SK-N-DZ (cell line): ENCODE data around the gene NBPF6. TPM values are rescaled to one million over a fixed set of nuclear protein-coding genes. Genes with fewer than 3 reads are reported as not detected.
"Not testable (repeated sequence)": the region's sequence is repeated elsewhere in the genome, so short reads cannot be mapped to it uniquely, and the experiment has no call there.

Experiments
- DNase-seq: peaks from one replicate; pipeline ENCODE4 v3.0.0-alpha.2; 2015; ENCODE audit warnings: low spot score
- polyA plus RNA-seq, 2 experiments: library from polyadenylated mRNA; depleted of rRNA; stranded (reverse); fragments of >200 nt; gene quantifications; 2 replicates each; pipeline ENCODE4 v1.2.3, GENCODE V29; 2014

The NBPF6 gene
- polyA plus RNA-seq (2014; cell fraction: cytosol; rRNA removed): not detected in 2 replicates
- not detected in 2 replicates for polyA plus RNA-seq (2014; cell fraction: nucleus; rRNA removed)

- not testable (repeated sequence) for DNase-seq
These were observed at the start of gene NBPF6 for GRCh38 chr1:108450043-108450442. Gene NBPF6 (plus strand): TSS chr1:108450343. CDS start chr1:108450602, 259 bp downstream.

GRCh38 chr1:108411098-108411833, 38.9 kb upstream of the NBPF6 start:
- not testable (repeated sequence) for DNase-seq

- DNase-seq: not testable (repeated sequence)
These were observed 30.0 kb upstream of the NBPF6 start for GRCh38 chr1:108420129-108420528.

GRCh38 chr1:108421061-108421916, 28.9 kb upstream of the NBPF6 start:
- not testable (repeated sequence) for DNase-seq

GRCh38 chr1:108426877-108427276, 23.3 kb upstream of the NBPF6 start:
- DNase-seq: not testable (repeated sequence)

GRCh38 chr1:108432002-108432401, 18.1 kb upstream of the NBPF6 start:
- not testable (repeated sequence) for DNase-seq

- DNase-seq: not testable (repeated sequence)
These were observed 16.7 kb upstream of the NBPF6 start for GRCh38 chr1:108433404-108433803.

- not testable (repeated sequence) for DNase-seq
These were observed 11.6 kb upstream of the NBPF6 start for GRCh38 chr1:108438536-108438935.

- DNase-seq: not testable (repeated sequence)
These were observed 4.4 kb downstream of the NBPF6 start for GRCh38 chr1:108454521-108454920.

- not testable (repeated sequence) for DNase-seq
These were observed 8.5 kb downstream of the NBPF6 start for GRCh38 chr1:108458661-108459060.

GRCh38 chr1:108461758-108462157, 11.6 kb downstream of the NBPF6 start:
- not testable (repeated sequence) for DNase-seq

GRCh38 chr1:108463962-108464361, 13.8 kb downstream of the NBPF6 start:
- DNase-seq: not testable (repeated sequence)

GRCh38 chr1:108466166-108466565, 16.0 kb downstream of the NBPF6 start:
- not testable (repeated sequence) for DNase-seq

GRCh38 chr1:108467155-108467554, 17.0 kb downstream of the NBPF6 start:
- not testable (repeated sequence) for DNase-seq

- not testable (repeated sequence) for DNase-seq
These were observed 20.6 kb downstream of the NBPF6 start for GRCh38 chr1:108470750-108471149.

GRCh38 chr1:108474516-108474915, 24.4 kb downstream of the NBPF6 start:
- not testable (repeated sequence) for DNase-seq

- DNase-seq: no peak
These were observed 28.4 kb downstream of the NBPF6 start for GRCh38 chr1:108478429-108479015.

- DNase-seq: no peak
These were observed 32.6 kb downstream of the NBPF6 start for GRCh38 chr1:108482708-108483107.

- DNase-seq: not testable (repeated sequence)
These were observed 35.8 kb downstream of the NBPF6 start for GRCh38 chr1:108485990-108486389.

GRCh38 chr1:108486707-108487106, 36.6 kb downstream of the NBPF6 start:
- DNase-seq: not testable (repeated sequence)

GRCh38 chr1:108495008-108495407, 44.9 kb downstream of the NBPF6 start:
- not testable (repeated sequence) for DNase-seq

GRCh38 chr1:108496856-108497255, 46.7 kb downstream of the NBPF6 start:
- not testable (repeated sequence) for DNase-seq
